Measurements from ENCODE around the gene PKD1. TPM values are rescaled to one million over a fixed set of nuclear protein-coding genes. Genes with fewer than 3 reads are reported as not detected.

PKD1 gene
- total RNA-seq, 1 donor from 2014 or later = 20.8 TPM

GRCh38 chr16:2076072-2076865 is 59.4 kb downstream of the PKD1 start:
- no peak for DNase-seq (ENCODE audit: low read depth in 2 of 2)

- DNase-seq (ENCODE audit: low read depth in 2 of 2) = no peak
Observed at GRCh38 chr16:2075631-2076030, 60.1 kb downstream of the PKD1 start.

DNA sequence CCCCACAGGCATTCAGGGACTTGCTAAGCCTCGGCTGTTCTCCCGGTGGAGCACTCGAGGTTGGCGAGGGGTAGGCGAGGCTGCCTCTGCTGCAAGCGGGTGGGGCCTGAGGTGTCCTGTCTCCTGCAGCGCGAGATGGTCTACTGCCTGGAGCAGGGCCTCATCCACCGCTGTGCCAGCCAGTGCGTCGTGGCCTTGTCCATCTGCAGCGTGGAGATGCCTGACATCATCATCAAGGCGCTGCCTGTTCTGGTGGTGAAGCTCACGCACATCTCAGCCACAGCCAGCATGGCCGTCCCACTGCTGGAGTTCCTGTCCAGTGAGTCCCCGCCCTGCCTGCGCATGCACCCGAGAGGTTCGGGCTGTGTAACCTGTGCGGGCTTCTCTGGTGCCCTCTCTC is 61.6 kb downstream of the PKD1 start:
- no peak for DNase-seq (ENCODE audit: low read depth in 2 of 2)

GRCh38 chr16:2072926-2073325 is 62.8 kb downstream of the PKD1 start:
- no peak for DNase-seq (ENCODE audit: low read depth in 2 of 2)

- no peak for DNase-seq (ENCODE audit: low read depth in 2 of 2)
Observed at GRCh38 chr16:2071454-2072202, 64.1 kb downstream of the PKD1 start.

DNA sequence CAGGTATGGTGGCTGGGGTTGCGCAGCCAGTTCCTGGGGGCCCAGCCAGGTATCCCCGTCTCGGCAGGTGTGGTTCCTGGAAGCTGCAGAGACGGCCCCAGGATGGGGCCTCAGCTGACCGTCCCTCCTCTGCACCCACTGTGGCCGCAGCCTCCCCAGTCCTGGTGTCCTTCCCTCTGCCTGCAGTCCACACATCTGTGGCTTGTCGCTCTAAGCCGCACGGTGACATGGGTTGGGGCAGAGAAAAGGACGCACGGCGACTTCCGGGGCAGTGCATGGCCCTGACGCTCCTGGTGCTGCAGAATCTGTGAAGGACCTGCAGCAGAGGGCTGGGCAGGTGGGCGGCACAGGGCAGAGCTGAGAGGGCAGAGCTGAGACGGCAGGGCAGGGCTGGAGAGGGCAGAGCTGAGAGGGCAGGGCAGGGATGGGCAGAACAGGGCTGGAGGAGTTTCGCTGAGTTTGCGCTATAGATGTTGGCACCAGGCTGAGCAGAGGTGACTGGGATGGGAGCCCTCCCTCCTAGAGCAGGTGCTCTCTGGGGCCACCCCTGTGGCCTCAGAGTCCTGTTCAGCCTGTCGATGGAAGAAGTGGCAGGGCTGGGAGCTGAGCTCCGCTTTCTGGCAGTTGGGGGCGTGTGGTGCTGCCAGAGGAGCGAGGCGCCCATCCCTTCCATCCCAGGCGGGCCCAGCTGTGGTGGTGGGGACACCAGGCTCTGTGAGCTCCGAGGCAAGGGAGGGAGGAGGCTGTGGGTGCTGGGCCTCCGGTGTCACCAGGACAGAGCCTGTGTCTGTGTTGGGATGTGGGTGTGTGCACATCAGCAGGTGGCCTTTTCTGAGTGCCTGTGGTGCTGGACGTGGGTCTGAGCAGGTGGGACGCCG is 64.9 kb downstream of the PKD1 start:
- DNase-seq (ENCODE audit: low read depth in 2 of 2) = no peak

GRCh38 chr16:2066139-2066538 is 69.6 kb downstream of the PKD1 start:
- no peak for DNase-seq (ENCODE audit: low read depth in 2 of 2)

DNA sequence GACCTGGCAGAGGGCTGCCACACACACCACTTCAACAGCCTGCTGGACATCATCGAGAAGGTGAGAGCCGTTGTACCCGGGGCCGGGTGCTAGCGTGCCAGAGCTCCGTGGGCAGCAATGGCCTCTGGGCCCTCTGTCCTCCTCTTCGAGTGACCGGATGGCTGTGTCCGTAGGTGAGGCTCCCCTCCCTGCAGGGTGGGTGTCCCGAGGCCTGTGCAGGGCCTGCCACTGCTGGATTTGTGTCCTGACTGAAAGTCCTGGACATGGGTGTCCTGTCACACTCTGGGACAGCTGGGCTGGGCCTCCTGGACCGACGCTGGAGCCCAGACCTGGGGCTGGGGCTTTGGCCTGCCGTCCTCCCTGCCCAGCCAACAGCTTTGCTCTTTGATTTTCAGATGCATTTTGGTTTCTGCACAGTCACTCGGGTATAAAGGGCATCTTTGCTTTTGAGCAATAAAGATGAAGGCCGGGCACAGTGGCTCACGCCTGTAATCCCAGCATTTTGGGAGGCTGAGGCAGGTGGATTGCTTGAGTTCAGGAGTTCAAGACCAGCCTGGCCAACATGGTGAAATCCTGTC is 71.2 kb downstream of the PKD1 start:
- no peak for DNase-seq (ENCODE audit: low read depth in 2 of 2)

DNA sequence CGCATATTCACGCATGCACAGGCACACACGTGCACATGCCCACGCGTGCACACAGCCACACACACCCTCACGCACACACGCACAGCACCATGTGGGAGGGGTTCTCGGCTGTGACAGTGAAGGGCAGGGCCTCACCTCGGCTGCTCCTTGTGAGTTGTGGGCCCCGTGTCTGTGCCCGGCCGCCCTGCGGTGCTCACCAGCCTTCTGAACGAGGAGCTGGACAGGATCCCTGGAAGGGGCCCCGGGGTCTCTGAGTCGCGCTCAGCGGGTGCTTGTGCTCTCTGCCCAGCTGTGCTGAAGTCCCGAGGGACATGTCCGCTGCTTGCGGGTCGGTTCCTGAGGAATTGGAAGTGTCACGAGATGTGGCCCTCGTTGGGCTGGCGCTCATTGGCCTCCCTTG is 71.8 kb downstream of the PKD1 start:
- no peak for DNase-seq (ENCODE audit: low read depth in 2 of 2)

DNA sequence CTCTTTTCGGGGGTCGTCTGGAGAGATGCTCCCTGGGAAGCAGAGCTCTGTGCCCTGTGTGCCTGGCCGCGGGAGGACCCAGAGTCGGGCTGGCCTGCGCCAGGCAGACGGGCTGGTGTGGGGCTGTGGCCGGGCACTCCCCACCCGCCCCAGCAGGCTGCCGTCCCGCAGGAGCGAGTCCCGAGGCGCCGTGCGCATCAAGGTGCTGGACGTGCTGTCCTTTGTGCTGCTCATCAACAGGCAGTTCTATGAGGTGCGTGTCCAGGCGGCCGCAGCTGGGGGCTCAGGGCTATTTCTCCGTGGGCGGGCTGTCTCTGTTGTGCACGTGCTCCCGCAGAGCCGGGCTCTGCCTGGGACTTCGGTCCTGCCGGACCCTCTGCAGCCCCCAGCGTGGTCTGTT is 72.9 kb downstream of the PKD1 start:
- no peak for DNase-seq (ENCODE audit: low read depth in 2 of 2)

DNA sequence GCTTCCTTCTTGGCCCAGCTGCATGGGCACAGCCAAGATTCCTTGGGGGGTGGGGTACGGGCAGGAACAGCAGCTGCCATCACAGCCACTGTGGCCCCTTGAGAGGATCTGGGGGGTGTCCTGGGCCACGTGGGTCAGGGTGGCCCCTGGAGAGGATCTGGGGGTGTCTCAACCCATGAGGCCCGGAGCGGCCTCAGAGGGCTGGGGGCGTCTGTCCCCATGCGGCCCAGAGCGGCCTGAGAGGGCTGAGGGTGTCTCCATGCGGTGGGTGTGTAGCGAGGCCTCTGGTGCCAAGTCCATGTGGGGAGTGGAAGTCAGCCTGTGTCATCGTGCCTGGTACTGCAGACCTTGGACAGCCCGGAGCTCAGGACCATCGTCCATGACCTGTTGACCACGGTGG is 74.2 kb downstream of the PKD1 start:
- no peak for DNase-seq (ENCODE audit: low read depth in 2 of 2)

DNA sequence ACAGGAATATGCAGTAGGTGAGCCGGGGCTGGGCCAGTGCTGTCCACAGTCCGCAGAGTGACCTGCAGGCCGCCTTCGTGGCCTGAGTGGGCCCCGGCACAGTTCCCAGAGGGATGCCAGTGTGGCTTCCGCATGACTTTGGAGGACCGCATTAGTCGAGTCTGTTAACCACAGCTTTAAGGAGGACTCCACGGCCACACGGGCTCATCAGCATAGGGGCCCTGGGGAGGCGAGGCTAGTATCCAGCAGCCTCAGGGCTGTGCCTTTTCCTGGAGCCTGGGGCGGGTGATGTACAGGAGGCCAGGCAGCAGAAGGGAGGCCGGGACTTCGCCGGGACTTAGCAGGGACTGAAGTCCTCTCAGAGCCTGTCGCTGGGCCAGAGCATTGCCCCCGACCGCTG is 74.7 kb downstream of the PKD1 start:
- DNase-seq (ENCODE audit: low read depth in 2 of 2) = no peak

DNA sequence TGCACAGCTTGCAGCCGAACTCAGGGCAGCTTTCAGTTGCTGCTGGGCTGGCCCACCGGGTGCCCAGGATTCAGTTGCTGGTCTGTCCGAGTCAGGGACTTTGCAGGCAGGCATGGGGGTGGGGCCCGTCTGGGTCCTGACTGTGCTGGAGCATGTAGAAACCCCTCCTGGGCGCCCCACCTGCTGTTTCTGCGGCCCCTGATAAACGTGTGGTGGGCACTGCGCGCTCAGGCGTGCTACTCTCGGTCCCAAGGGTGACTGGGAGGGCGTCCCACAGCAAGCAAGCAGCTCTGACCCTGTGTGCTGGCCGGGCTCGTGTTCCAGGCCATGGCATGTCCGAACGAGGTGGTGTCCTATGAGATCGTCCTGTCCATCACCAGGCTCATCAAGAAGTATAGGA is 75.4 kb downstream of the PKD1 start:
- no peak for DNase-seq (ENCODE audit: low read depth in 2 of 2)

GRCh38 chr16:2058872-2059271 is 76.8 kb downstream of the PKD1 start:
- no peak for DNase-seq (ENCODE audit: low read depth in 2 of 2)

DNA sequence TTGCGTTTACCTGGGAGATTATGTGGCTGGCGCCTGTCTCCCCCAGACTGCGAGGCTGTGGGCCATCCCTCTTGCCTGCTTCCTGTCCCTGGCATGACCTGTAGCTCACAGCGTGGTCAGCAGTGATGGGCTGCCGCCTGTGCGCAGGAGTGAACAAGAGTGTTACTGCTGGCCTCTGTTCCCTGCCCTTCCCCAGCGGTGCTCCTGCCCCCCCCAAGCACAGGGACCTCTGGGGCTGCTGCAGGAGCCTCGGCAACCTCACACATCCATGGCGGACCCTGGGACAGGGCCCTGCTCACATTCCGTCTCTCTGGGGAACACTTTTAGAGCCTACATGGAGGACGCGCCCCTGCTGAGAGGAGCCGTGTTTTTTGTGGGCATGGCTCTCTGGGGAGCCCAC is 77.3 kb downstream of the PKD1 start:
- no peak for DNase-seq (ENCODE audit: low read depth in 2 of 2)

- DNase-seq (ENCODE audit: low read depth in 2 of 2) = no peak
Observed at GRCh38 chr16:2057438-2057837, 78.3 kb downstream of the PKD1 start.

GRCh38 chr16:2056681-2057407 is 78.9 kb downstream of the PKD1 start:
- DNase-seq (ENCODE audit: low read depth in 2 of 2) = no peak

- DNase-seq (ENCODE audit: low read depth in 2 of 2) = peak in 1 of 2 donors; percentile 51
Observed at GRCh38 chr16:2056077-2056476, 79.6 kb downstream of the PKD1 start.

DNA sequence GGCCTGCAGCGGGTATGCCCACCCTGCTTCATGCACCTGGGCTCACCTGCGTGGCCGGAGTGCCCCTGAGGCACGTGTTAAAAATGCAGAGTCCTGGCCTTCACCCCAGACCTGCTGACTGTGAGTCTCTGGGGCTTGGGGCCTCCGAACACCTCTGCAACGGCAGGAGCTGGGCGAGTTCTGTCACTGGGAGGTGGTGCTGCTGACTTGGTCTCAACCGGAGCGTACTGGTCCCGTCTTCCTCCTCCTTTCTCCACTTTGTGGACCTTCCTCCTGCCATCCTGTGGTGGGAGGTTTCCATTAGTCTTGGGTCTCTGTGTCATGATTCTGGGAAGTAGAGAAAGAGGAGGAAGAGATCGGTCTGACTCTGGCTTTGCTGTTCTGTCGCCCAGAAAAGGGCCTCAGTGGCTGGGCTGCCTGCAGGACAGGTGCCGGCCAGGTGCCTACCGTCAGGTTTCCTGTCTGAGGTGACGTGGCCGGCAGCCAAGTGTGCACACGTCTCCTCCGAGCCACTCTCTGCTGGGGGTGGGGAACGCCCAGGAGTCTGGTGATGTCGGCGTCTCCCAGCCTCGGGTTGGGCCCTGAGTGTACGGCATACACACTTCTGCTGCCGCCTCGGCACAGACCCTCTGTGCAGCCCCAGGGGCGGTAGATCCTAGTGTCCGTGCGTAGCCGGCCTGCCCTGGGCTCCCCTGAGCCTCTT is 81.0 kb downstream of the PKD1 start:
- no peak for DNase-seq (ENCODE audit: low read depth in 2 of 2)

DNA sequence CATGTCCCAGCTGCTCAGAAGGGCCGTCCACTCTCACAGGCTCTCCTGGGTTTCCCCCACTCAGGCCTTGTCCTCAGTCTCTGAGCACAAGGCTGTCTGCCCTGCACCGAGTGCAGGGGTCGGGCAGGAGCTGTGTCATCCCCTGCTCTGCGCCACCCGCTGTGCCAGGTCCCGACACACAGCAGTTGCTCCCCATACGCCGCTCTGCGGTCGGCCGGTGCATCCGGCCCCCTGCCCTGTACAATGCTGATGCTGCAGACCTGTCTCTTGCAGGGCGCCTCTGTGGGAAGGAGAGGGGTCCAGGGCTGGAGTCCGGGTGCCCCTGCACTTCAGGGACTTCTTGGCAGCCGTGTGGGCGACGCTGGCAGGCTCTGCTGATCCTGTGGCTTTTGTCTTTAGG is 81.8 kb downstream of the PKD1 start:
- no peak for DNase-seq (ENCODE audit: low read depth in 2 of 2)

Measured in dermis microvascular lymphatic vessel endothelial cell (primary cell).